CD4-positive, alpha-beta T cell treated with Interleukin-4 for 1 hour (primary cell): ENCODE results near the gene C3.

ENCODE experiments used
- DNase-seq, 2 donors: peaks; one replicate each; pipeline ENCODE4 v3.0.0-alpha.2; 2020 to 2022

Gene C3

GRCh38 chr19:6744381-6745301 lies 24.2 kb upstream of the C3 start:
- DNase-seq: no peak

- no peak for DNase-seq
These were observed 23.4 kb upstream of the C3 start for GRCh38 chr19:6743714-6744380.

GRCh38 chr19:6743066-6743465 lies 22.6 kb upstream of the C3 start:
- DNase-seq: no peak

GRCh38 chr19:6740589-6741343 lies 20.3 kb upstream of the C3 start:
- DNase-seq: peak in 1 of 2 donors; percentile 22

- peak in 1 of 2 donors; percentile 20 for DNase-seq
These were observed 19.6 kb upstream of the C3 start for GRCh38 chr19:6739883-6740588.

GRCh38 chr19:6739390-6739882 lies 19.0 kb upstream of the C3 start, which contains the start of gene TRIP10:
TRIP10 (plus strand) TSS chr19:6739680; CDS start chr19:6739762, 82 bp downstream.
- peak; percentile 87 to 89 for DNase-seq

GRCh38 chr19:6738787-6739389 lies 18.4 kb upstream of the C3 start:
- no peak for DNase-seq

- DNase-seq: peak; percentile 84
These were observed 17.7 kb upstream of the C3 start for GRCh38 chr19:6737873-6738786.

- peak; percentile 100 for DNase-seq
These were observed 16.9 kb upstream of the C3 start, which contains the start of gene GPR108 for GRCh38 chr19:6737284-6737872. GPR108 (minus strand) TSS chr19:6737580; CDS start chr19:6737576, 4 bp downstream.

- no peak for DNase-seq
These were observed 16.4 kb upstream of the C3 start for GRCh38 chr19:6736917-6737283.

GRCh38 chr19:6736169-6736916 lies 15.9 kb upstream of the C3 start:
- DNase-seq: peak; percentile 80 to 85

GRCh38 chr19:6735181-6735911 lies 14.9 kb upstream of the C3 start:
- no peak for DNase-seq

- no peak for DNase-seq
These were observed 13.7 kb upstream of the C3 start for GRCh38 chr19:6734096-6734696.

- no peak for DNase-seq
These were observed 13.1 kb upstream of the C3 start for GRCh38 chr19:6733338-6734095.

GRCh38 chr19:6732803-6733337 lies 12.4 kb upstream of the C3 start:
- DNase-seq: no peak

GRCh38 chr19:6731822-6732221 lies 11.4 kb upstream of the C3 start:
- DNase-seq: no peak

GRCh38 chr19:6730941-6731670 lies 10.7 kb upstream of the C3 start:
- no peak for DNase-seq
